WTC11 (cell line): ENCODE data around the gene KRT34.

Experiments
- ATF2 ChIP-seq: sonication (generic); formaldehyde crosslinking; IDR thresholded peaks from 2 replicates; pipeline ENCODE4 v1.8.1; 2022; ENCODE audit warnings: low read depth, missing genetic modification reagents, borderline replicate concordance
- CREM ChIP-seq: sonication (generic); formaldehyde crosslinking; IDR thresholded peaks from 2 replicates; pipeline ENCODE4 v1.8.1; 2022; ENCODE audit warnings: mild to moderate bottlenecking, missing genetic modification reagents, moderate library complexity
- CTCF ChIP-seq: fragments of 200-600 bp; IDR thresholded peaks from 2 replicates; pipeline ENCODE4 v1.8.0; 2022; ENCODE audit warnings: antibody characterized with exemption
- E2F1 ChIP-seq: sonication (generic); formaldehyde crosslinking; IDR thresholded peaks from 2 replicates; pipeline ENCODE4 v1.8.0; 2022; ENCODE audit warnings: mild to moderate bottlenecking, missing genetic modification reagents
- E2F4 ChIP-seq: sonication (generic); formaldehyde crosslinking; IDR thresholded peaks from 2 replicates; pipeline ENCODE4 v1.8.1; 2022; ENCODE audit warnings: low read depth, mild to moderate bottlenecking, moderate library complexity, missing genetic modification reagents, borderline replicate concordance
- FOXJ3 ChIP-seq: sonication (generic); formaldehyde crosslinking; IDR thresholded peaks from 2 replicates; pipeline ENCODE4 v1.9.0; 2021; ENCODE audit warnings: missing genetic modification reagents, mild to moderate bottlenecking, borderline replicate concordance
- IRF1 ChIP-seq: sonication (generic); formaldehyde crosslinking; IDR thresholded peaks from 2 replicates; pipeline ENCODE4 v1.8.0; 2023; ENCODE audit warnings: missing genetic modification reagents
- KAT7 ChIP-seq: sonication (generic); formaldehyde crosslinking; IDR thresholded peaks from 2 replicates; pipeline ENCODE4 v1.8.1; 2023; ENCODE audit warnings: missing genetic modification reagents, mild to moderate bottlenecking, borderline replicate concordance
- MAX ChIP-seq: sonication (generic); formaldehyde crosslinking; IDR thresholded peaks from 2 replicates; pipeline ENCODE4 v1.8.0; 2022; ENCODE audit warnings: mild to moderate bottlenecking, missing genetic modification reagents
- PREB ChIP-seq: sonication (generic); formaldehyde crosslinking; IDR thresholded peaks from 2 replicates; pipeline ENCODE4 v1.8.1; 2022; ENCODE audit warnings: mild to moderate bottlenecking, missing genetic modification reagents, moderate library complexity, borderline replicate concordance
- SP1 ChIP-seq: sonication (generic); formaldehyde crosslinking; conservative IDR thresholded peaks from 2 replicates; pipeline ENCODE4 v1.8.1; 2022; ENCODE audit warnings: missing genetic modification reagents
- TEAD4 ChIP-seq: sonication (generic); formaldehyde crosslinking; IDR thresholded peaks from 2 replicates; pipeline ENCODE4 v1.8.0; 2022; ENCODE audit warnings: mild to moderate bottlenecking, missing genetic modification reagents
- ZBTB21 ChIP-seq: sonication (generic); formaldehyde crosslinking; IDR thresholded peaks from 2 replicates; pipeline ENCODE4 v1.8.1; 2023; ENCODE audit warnings: mild to moderate bottlenecking, missing genetic modification reagents, borderline replicate concordance
- ZNF423 ChIP-seq: fragments of 250-450 bp; sonication (Bioruptor Pico); IDR thresholded peaks from 2 replicates; pipeline ENCODE4 v2.1.2; 2022; ENCODE audit warnings: mild to moderate bottlenecking, moderate library complexity

- no peak for TF ChIP-seq E2F4 (CRISPR knock-in tag)
- no peak for TF ChIP-seq CTCF
- TF ChIP-seq MAX: no peak
- TF ChIP-seq FOXJ3 (CRISPR knock-in tag): no peak
- no peak for TF ChIP-seq PREB (CRISPR knock-in tag)
- TF ChIP-seq ATF2 (CRISPR knock-in tag): no peak
- no peak for TF ChIP-seq IRF1 (CRISPR knock-in tag)
- no peak for TF ChIP-seq TEAD4 (CRISPR knock-in tag)
- no peak for TF ChIP-seq CREM
- TF ChIP-seq SP1 (CRISPR knock-in tag): no peak
- TF ChIP-seq KAT7 (CRISPR knock-in tag): no peak
- no peak for TF ChIP-seq ZBTB21 (CRISPR knock-in tag)
- TF ChIP-seq ZNF423: no peak
- no peak for TF ChIP-seq E2F1 (CRISPR knock-in tag)
Observed at GRCh38 chr17:41347869-41348760, 34.0 kb downstream of the KRT34 start.
